Motor neuron (in vitro differentiated cells): ENCODE results near the gene SLC2A1. TPM values are rescaled to one million over a fixed set of nuclear protein-coding genes. Genes with fewer than 3 reads are reported as not detected.

Experiments used
- ATAC-seq, 8 experiments: fragments of 200-7000 bp; cut with Tn5 transposase; replicated peaks in 6 of 8; 2 replicates each; pipeline ENCODE4 v1.8.0; 2021; ENCODE audit warnings: mild to moderate bottlenecking in 8 of 8, moderate library complexity in 8 of 8
- H3K27ac ChIP-seq, 2 donors: fragments of 250-450 bp; sonication (Bioruptor Pico); 2 replicates each; pipeline ENCODE4 v1.9.0; 2021; ENCODE audit warnings: antibody characterized with exemption in 2 of 2, mild to moderate bottlenecking in 2 of 2, moderate library complexity in 1 of 2
- H3K4me1 ChIP-seq, 2 donors: fragments of 250-450 bp; sonication (Bioruptor Pico); replicated peaks in 1 of 2; 2 replicates each; pipeline ENCODE4 v1.6.1; 2021; ENCODE audit warnings: antibody characterized with exemption in 2 of 2, mild to moderate bottlenecking in 2 of 2, moderate library complexity in 1 of 2
- H3K4me3 ChIP-seq, 5 donors: fragments of 250-450 bp; sonication (Bioruptor Pico); 2 replicates each; pipeline ENCODE4 v1.9.0; 2021; ENCODE audit warnings: antibody characterized with exemption in 5 of 5, mild to moderate bottlenecking in 5 of 5, moderate library complexity in 4 of 5
- WGBS, 10 experiments: fragments of 450-650 bp; shearing (Covaris generic); methylation state at CpG; one replicate each; pipeline ENCODE4 v1.0.0; 2022; 5-methylcytosine and 5-hydroxymethylcytosine counted together
- in situ Hi-C, 9 experiments: fragments of 400-800 bp; cut with MboI; loops; one replicate each; pipeline ENCODE4 v1.15.0; 2021; ENCODE audit warnings: low sequenced_read_pairs in 9 of 9, low pct_unique_long_range_greater_than_20kb in 2 of 9; ENCODE audit not compliant: unreplicated experiment in 9 of 9
- total RNA-seq, 8 experiments: library from RNA; unstranded; fragments of 300-600 nt; gene quantifications; 2 replicates each; pipeline versions ENCODE4 v1.2.3 to v1.2.4, GENCODE V29; 2022

Gene SLC2A1
- total RNA-seq, 8 experiments from 2014 or later, result 44.2 to 523 (median 315) TPM

GRCh38 chr1:42942444-42942843, 16.2 kb downstream of the SLC2A1 start:
- in situ Hi-C loops, result no loop called here
- peaks cover 69 to 95% of the 10 kb centered on the region in 2 donors for H3K4me1 ChIP-seq
- no peak for ATAC-seq
- H3K4me3 ChIP-seq, result no peak overlapping the region
- H3K27ac ChIP-seq, result peak overlapping the region in 1 of 2 donors; percentile 52
- 60 to 100% (median 77%) methylated on average over 2 to 4 of the region's 6 CpGs; no CpG with 5 or more reads in 4 of the 10 experiments for WGBS, 10 experiments

GRCh38 chr1:42941640-42942330, 16.9 kb downstream of the SLC2A1 start:
- Histone ChIP-seq H3K4me3 (no peak overlapping the region), H3K4me1 (peaks cover 68 to 95% of the 10 kb centered on the region in 2 donors), H3K27ac (peak overlapping the region in 1 of 2 donors; percentile 52)
- in situ Hi-C loops, result no loop called here
- 0 to 84% (median 73%) methylated on average over 1 to 9 of the region's 9 CpGs; no CpG with 5 or more reads in 1 of the 10 experiments for WGBS, 10 experiments
- ATAC-seq, result peak; percentile 5 to 60 (median 32)

- Histone ChIP-seq H3K4me1 (peaks cover 67 to 95% of the 10 kb centered on the region in 2 donors), H3K27ac (peak overlapping the region in 1 of 2 donors; percentile 61), H3K4me3 (no peak overlapping the region)
- WGBS, 10 experiments, result 17 to 100% (median 63%) methylated on average over 1 to 14 of the region's 14 CpGs; no CpG with 5 or more reads in 1 of the 10 experiments
- in situ Hi-C loops, result no loop called here
- ATAC-seq, result peak; percentile 1 to 85 (median 70)
Observed at GRCh38 chr1:42940851-42941639, 17.6 kb downstream of the SLC2A1 start.

GRCh38 chr1:42938645-42939615, 19.7 kb downstream of the SLC2A1 start:
- in situ Hi-C loops, result no loop called here
- H3K4me3 ChIP-seq, result no peak overlapping the region
- ATAC-seq, result no peak
- peaks cover 46 to 76% of the 10 kb centered on the region in 2 donors for H3K4me1 ChIP-seq
- 61 to 100% (median 88%) methylated on average over 1 to 10 of the region's 14 CpGs for WGBS, 10 experiments
- peak overlapping the region in 1 of 2 donors; percentile 72 for H3K27ac ChIP-seq

GRCh38 chr1:42937836-42938644, 20.6 kb downstream of the SLC2A1 start:
- WGBS, 10 experiments, result 80 to 100% (median 92%) methylated on average over 1 to 5 of the region's 6 CpGs; no CpG with 5 or more reads in 4 of the 10 experiments
- H3K27ac ChIP-seq, result peak overlapping the region in 1 of 2 donors; percentile 72
- no peak overlapping the region for H3K4me3 ChIP-seq
- peaks cover 44 to 77% of the 10 kb centered on the region in 2 donors for H3K4me1 ChIP-seq
- no peak for ATAC-seq
- in situ Hi-C loops, result no loop called here

- H3K4me1 ChIP-seq, result peaks cover 44 to 75% of the 10 kb centered on the region in 2 donors
- no peak for ATAC-seq
- in situ Hi-C loops, result no loop called here
- H3K27ac ChIP-seq, result peak overlapping the region; percentile 2 to 72
- 40 to 100% (median 78%) methylated on average over 1 to 5 of the region's 6 CpGs; no CpG with 5 or more reads in 2 of the 10 experiments for WGBS, 10 experiments
- no peak overlapping the region for H3K4me3 ChIP-seq
Observed at GRCh38 chr1:42937141-42937696, 21.4 kb downstream of the SLC2A1 start.

GRCh38 chr1:42936309-42937078, 22.2 kb downstream of the SLC2A1 start:
- in situ Hi-C loops, result no loop called here
- peak overlapping the region; percentile 2 to 72 for H3K27ac ChIP-seq
- no peak overlapping the region for H3K4me3 ChIP-seq
- peaks cover 42 to 75% of the 10 kb centered on the region in 2 donors for H3K4me1 ChIP-seq
- WGBS, 10 experiments, result 0 to 72% (median 53%) methylated on average over 1 to 4 of the region's 7 CpGs; no CpG with 5 or more reads in 4 of the 10 experiments
- ATAC-seq, result peak; percentile 5 to 49 (median 32)

- Histone ChIP-seq H3K27ac (peak overlapping the region in 1 of 2 donors; percentile 72), H3K4me3 (no peak overlapping the region), H3K4me1 (peaks cover 38 to 74% of the 10 kb centered on the region in 2 donors)
- in situ Hi-C loops, result no loop called here
- 41 to 83% (median 68%) methylated on average over 1 to 5 of the region's 5 CpGs; no CpG with 5 or more reads in 4 of the 10 experiments for WGBS, 10 experiments
- no peak for ATAC-seq
Observed at GRCh38 chr1:42935971-42936308, 22.7 kb downstream of the SLC2A1 start.

- 80 to 100% (median 90%) methylated on average over 1 to 6 of the region's 8 CpGs; no CpG with 5 or more reads in 4 of the 10 experiments for WGBS, 10 experiments
- H3K4me3 ChIP-seq, result no peak overlapping the region
- in situ Hi-C loops, result no loop called here
- H3K27ac ChIP-seq, result peak overlapping the region in 1 of 2 donors; percentile 22
- H3K4me1 ChIP-seq, result peaks cover 38 to 68% of the 10 kb centered on the region in 2 donors
- no peak for ATAC-seq
Observed at GRCh38 chr1:42935313-42935895, 23.3 kb downstream of the SLC2A1 start.

GRCh38 chr1:42934541-42935312, 23.9 kb downstream of the SLC2A1 start:
- no peak for ATAC-seq
- WGBS, 10 experiments, result 78 to 100% (median 92%) methylated on average over 1 to 15 of the region's 20 CpGs; no CpG with 5 or more reads in 3 of the 10 experiments
- Histone ChIP-seq H3K27ac (peak overlapping the region in 1 of 2 donors; percentile 40), H3K4me1 (peaks cover 38 to 62% of the 10 kb centered on the region in 2 donors), H3K4me3 (no peak overlapping the region)
- in situ Hi-C loops, result no loop called here
